SK-N-SH (cell line): ENCODE results near the gene TMEM117.

Experiments
- CTCF ChIP-seq: fragments of 200-600 bp; sonication (generic); IDR thresholded peaks from 2 replicates; pipeline ENCODE4 v1.6.1; 2017; ENCODE audit warnings: antibody characterized with exemption, mild to moderate bottlenecking, moderate library complexity
- EP300 ChIP-seq, 2 experiments: IDR thresholded peaks; 2 replicates each; pipeline versions ENCODE4 v1.4.0 to v1.6.1; 2012; ENCODE audit warnings: borderline replicate concordance in 1 of 2, low read depth in 1 of 2, low read length in 1 of 2
- EZH2phosphoT487 ChIP-seq: fragments of 200-600 bp; sonication (generic); IDR thresholded peaks from 2 replicates; pipeline ENCODE4 v1.6.1; 2017; ENCODE audit warnings: low read depth, mixed run types, mild to moderate bottlenecking, antibody characterized with exemption, moderate library complexity, borderline replicate concordance
- MAX ChIP-seq: IDR thresholded peaks from 2 replicates; pipeline ENCODE4 v1.4.0; 2012; ENCODE audit warnings: low read depth
- POLR2AphosphoS5 ChIP-seq: IDR thresholded peaks from 2 replicates; pipeline ENCODE4 v1.6.1; 2012; ENCODE audit warnings: low read depth, low read length
- REST ChIP-seq: IDR thresholded peaks from 2 replicates; pipeline ENCODE4 v1.6.1; 2012; ENCODE audit warnings: mild to moderate bottlenecking, low read depth, low read length, moderate library complexity
- SIN3A ChIP-seq: IDR thresholded peaks from 2 replicates; pipeline ENCODE4 v1.6.1; 2012; ENCODE audit warnings: low read depth, mild to moderate bottlenecking, low read length, moderate library complexity, borderline replicate concordance
- TAF1 ChIP-seq: IDR thresholded peaks from 2 replicates; pipeline ENCODE4 v1.6.1; 2012; ENCODE audit warnings: low read depth, mild to moderate bottlenecking, low read length, moderate library complexity, borderline replicate concordance
- YY1 ChIP-seq: IDR thresholded peaks from 2 replicates; pipeline ENCODE4 v1.4.0; 2012; ENCODE audit warnings: low read depth, mild to moderate bottlenecking

GRCh38 chr12:43789941-43790340 is 45.9 kb upstream of the TMEM117 start:
- TF ChIP-seq CTCF = no peak
- no peak for TF ChIP-seq TAF1
- no peak for TF ChIP-seq EP300 (IDR thresholded peaks at IDR 0.05; ENCODE audit: borderline replicate concordance in 1 of 2, low read depth in 1 of 2, low read length in 1 of 2)
- TF ChIP-seq REST = no peak
- TF ChIP-seq POLR2AphosphoS5 = no peak
- no peak for TF ChIP-seq MAX
- no peak for TF ChIP-seq SIN3A
- TF ChIP-seq YY1 = no peak
- TF ChIP-seq EZH2phosphoT487 = no peak
